Endothelial cell (in vitro differentiated cells): ENCODE measurements around the gene PRXL2B. TPM values are rescaled to one million over a fixed set of nuclear protein-coding genes. Genes with fewer than 3 reads are reported as not detected.

Experiments
- DNase-seq: peaks from one replicate; pipeline ENCODE4 v3.0.0; 2021; ENCODE audit warnings: low spot score
- H3K27ac Mint-ChIP-seq: one replicate; pipeline ENCODE4 v1.8.0; 2021; ENCODE audit warnings: mixed read lengths, inconsistent platforms; ENCODE audit not compliant: unreplicated experiment
- H3K27me3 Mint-ChIP-seq: one replicate; pipeline ENCODE4 v1.8.0; 2021; ENCODE audit warnings: mild to moderate bottlenecking, moderate library complexity, mixed read lengths, inconsistent platforms; ENCODE audit not compliant: unreplicated experiment
- H3K36me3 Mint-ChIP-seq: one replicate; pipeline ENCODE4 v1.8.0; 2021; ENCODE audit warnings: mild to moderate bottlenecking, low read depth, mixed read lengths, inconsistent platforms; ENCODE audit not compliant: unreplicated experiment
- H3K4me1 Mint-ChIP-seq: one replicate; pipeline ENCODE4 v1.8.0; 2021; ENCODE audit warnings: mild to moderate bottlenecking, mixed read lengths, inconsistent platforms; ENCODE audit not compliant: unreplicated experiment
- H3K4me3 Mint-ChIP-seq: one replicate; pipeline ENCODE4 v1.8.0; 2021; ENCODE audit warnings: mild to moderate bottlenecking, mixed read lengths, inconsistent platforms; ENCODE audit not compliant: unreplicated experiment
- H3K9me3 Mint-ChIP-seq: one replicate; pipeline ENCODE4 v1.8.0; 2021; ENCODE audit warnings: mixed read lengths, inconsistent platforms; ENCODE audit not compliant: unreplicated experiment
- CTCF ChIP-seq: fragments of 200-600 bp; sonication (generic); IDR thresholded peaks from one replicate; pipeline ENCODE4 v1.5.0; 2021; ENCODE audit warnings: antibody characterized with exemption; ENCODE audit not compliant: unreplicated experiment
- total RNA-seq: library from RNA; stranded (reverse); fragmentation: NEBNext Ultra II Directional; extraction: Animal tissue kit (Norgen Biotek cat#: 25700); gene quantifications from one replicate; pipeline ENCODE4 v1.2.1, GENCODE V29; 2021; ENCODE audit not compliant: unreplicated experiment

PRXL2B gene
- total RNA-seq, 1 donor from 2014 or later, result 35.6 TPM

- H3K27me3 Mint-ChIP-seq, result peaks cover 23% of the 10 kb centered on the region
- peaks cover 11% of the 10 kb centered on the region for H3K9me3 Mint-ChIP-seq
- no peak overlapping the region for H3K4me3 Mint-ChIP-seq
- H3K4me1 Mint-ChIP-seq, result peaks cover 3% of the 10 kb centered on the region
- TF ChIP-seq CTCF, result no peak
- peaks cover 12% of the 10 kb centered on the region for H3K36me3 Mint-ChIP-seq
- no peak overlapping the region for H3K27ac Mint-ChIP-seq
- no peak for DNase-seq
Observed at GRCh38 chr1:2633366-2633935, 46.9 kb downstream of the PRXL2B start.

- Mint-ChIP-seq H3K27me3 (peaks cover 23% of the 10 kb centered on the region), H3K4me3 (no peak overlapping the region), H3K27ac (no peak overlapping the region), H3K4me1 (peaks cover 3% of the 10 kb centered on the region), H3K36me3 (peaks cover 12% of the 10 kb centered on the region), H3K9me3 (peaks cover 11% of the 10 kb centered on the region)
- no peak for DNase-seq
- TF ChIP-seq CTCF, result no peak
Observed at GRCh38 chr1:2633936-2634491, 47.4 kb downstream of the PRXL2B start.

DNA sequence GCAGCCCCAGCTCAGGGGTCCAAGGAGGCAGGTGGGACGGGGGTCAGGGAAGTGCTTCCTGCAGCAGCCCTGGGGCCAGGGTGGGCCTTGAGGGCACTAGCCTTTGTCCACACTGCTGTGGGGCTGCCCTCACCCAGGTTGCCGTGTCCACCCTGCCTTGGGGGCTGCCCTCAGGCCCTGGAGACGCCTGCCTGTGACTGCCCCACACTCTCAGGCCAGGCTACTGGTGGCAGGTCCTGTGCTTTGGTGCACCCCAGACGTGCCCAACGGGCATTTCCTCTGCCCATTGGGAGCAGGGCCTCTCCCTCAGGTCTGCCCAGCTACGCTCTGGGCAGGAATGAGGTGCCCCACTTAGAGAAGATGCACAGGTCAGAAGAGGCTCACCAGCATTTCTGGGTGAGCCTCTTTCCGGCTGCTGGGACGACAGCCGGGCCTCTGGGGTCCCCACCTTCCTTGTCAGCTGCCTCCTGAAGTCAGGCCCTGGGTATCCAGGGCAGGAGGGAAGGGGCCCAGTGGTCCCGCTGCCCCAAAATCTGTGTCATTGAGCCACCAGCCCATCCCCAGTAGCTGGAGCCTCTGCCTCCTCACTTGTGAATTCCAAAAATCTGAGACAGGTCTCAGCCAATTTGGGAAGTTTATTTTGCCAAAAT, 48.9 kb downstream of the PRXL2B start:
- Mint-ChIP-seq H3K4me1 (peaks cover 3% of the 10 kb centered on the region), H3K9me3 (peaks cover 11% of the 10 kb centered on the region), H3K4me3 (no peak overlapping the region), H3K27me3 (peaks cover 15% of the 10 kb centered on the region), H3K36me3 (peaks cover 9% of the 10 kb centered on the region), H3K27ac (no peak overlapping the region)
- no peak for DNase-seq
- no peak for TF ChIP-seq CTCF

DNA sequence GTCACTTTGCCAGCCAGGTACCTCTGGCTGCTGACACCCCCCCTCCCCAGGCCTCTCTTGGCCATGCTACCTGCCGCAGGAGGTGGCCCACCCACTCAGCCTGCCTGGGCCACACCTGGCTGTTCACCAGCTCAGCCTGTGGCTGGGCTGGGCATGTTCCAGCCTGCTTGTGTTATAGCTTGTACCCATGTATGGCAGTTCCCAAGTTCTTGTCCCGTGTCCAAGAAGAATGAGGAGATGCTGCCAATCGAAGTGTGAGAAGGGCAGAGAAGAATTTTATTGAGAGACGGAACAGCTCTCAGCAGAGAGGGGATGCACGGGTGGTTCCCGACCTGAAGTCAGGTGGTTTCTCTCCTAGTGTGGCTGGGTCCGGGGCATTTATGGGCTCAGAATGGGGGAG, 50.2 kb downstream of the PRXL2B start:
- Mint-ChIP-seq H3K27ac (peak overlapping the region; percentile 8), H3K36me3 (peaks cover 5% of the 10 kb centered on the region), H3K4me3 (no peak overlapping the region), H3K4me1 (no peaks in the 10 kb centered on the region), H3K9me3 (peaks cover 11% of the 10 kb centered on the region), H3K27me3 (peaks cover 8% of the 10 kb centered on the region)
- DNase-seq, result no peak
- TF ChIP-seq CTCF, result no peak
